Left ventricle myocardium superior (tissue), 1 donor: ENCODE measurements around the gene EFNB3. TPM values are rescaled to one million over a fixed set of nuclear protein-coding genes. Genes with fewer than 3 reads are reported as not detected.

Experiments used
- ATAC-seq: fragments of 200-7000 bp; cut with Tn5 transposase; one replicate; pipeline ENCODE4 v1.9.1; 2020; ENCODE audit warnings: mild to moderate bottlenecking, moderate library complexity
- DNase-seq: peaks from one replicate; pipeline ENCODE4 v3.0.0-alpha.2; 2020
- intact Hi-C: fragments of 100-400 bp; cut with micrococcal nuclease; formaldehyde crosslinking; loops from one replicate; pipeline ENCODE4 v1.11.0; 2022
- total RNA-seq: library from RNA; stranded (reverse); fragmentation: NEBNext Ultra II Directional; extraction: Animal tissue kit (Norgen Biotek cat#: 25700); gene quantifications from one replicate; pipeline ENCODE4 v1.2.1, GENCODE V29; 2021
- donor health status: DM: no; HTN: yes; CAD: no; lungs with severe emphysema.

The EFNB3 gene
- total RNA-seq, 1 donor from 2014 or later, result 0.25 TPM

- ATAC-seq (no peak), DNase-seq (no peak)
- intact Hi-C loops, result no loop called here
Observed at GRCh38 chr17:7715936-7716886, 11.2 kb downstream of the EFNB3 start.

- intact Hi-C loops, result no loop called here
- peak; percentile 94 for ATAC-seq
- DNase-seq, result peak; percentile 81
Observed at GRCh38 chr17:7716901-7717755, 12.1 kb downstream of the EFNB3 start, which contains the start of gene DNAH2. TSS of gene DNAH2 (plus strand) at chr17:7717744. CDS start at chr17:7719735, 1,991 bp downstream.

GRCh38 chr17:7717756-7718350 lies 12.9 kb downstream of the EFNB3 start:
- intact Hi-C loops, result no loop called here
- DNase-seq (no peak), ATAC-seq (no peak)

- ATAC-seq (no peak), DNase-seq (no peak)
- intact Hi-C loops, result no loop called here
Observed at GRCh38 chr17:7719661-7720060, 14.7 kb downstream of the EFNB3 start.

GRCh38 chr17:7720125-7720524 lies 15.1 kb downstream of the EFNB3 start:
- ATAC-seq (no peak), DNase-seq (no peak)
- intact Hi-C loops, result no loop called here

- DNase-seq (no peak), ATAC-seq (no peak)
- intact Hi-C loops, result no loop called here
Observed at GRCh38 chr17:7721612-7722011, 16.6 kb downstream of the EFNB3 start.

GRCh38 chr17:7727886-7728285 lies 22.9 kb downstream of the EFNB3 start:
- intact Hi-C loops, result no loop called here
- ATAC-seq (no peak), DNase-seq (no peak)

- no peak for DNase-seq
- intact Hi-C loops, result loop anchor here (10.0 kb wide), 1 partner anchor 135 kb away; no protein-coding TSS in a partner anchor
- no peak for ATAC-seq
Observed at GRCh38 chr17:7729816-7730215, 24.8 kb downstream of the EFNB3 start.

- DNase-seq (no peak), ATAC-seq (no peak)
- intact Hi-C loops, result loop anchor here (10.0 kb wide), 1 partner anchor 132 kb away; no protein-coding TSS in a partner anchor
Observed at GRCh38 chr17:7732981-7733539, 28.1 kb downstream of the EFNB3 start.

- DNase-seq, result no peak
- intact Hi-C loops, result loop anchor here (10.0 kb wide), 1 partner anchor 127 kb away; no protein-coding TSS in a partner anchor
- no peak for ATAC-seq
Observed at GRCh38 chr17:7737601-7738000, 32.6 kb downstream of the EFNB3 start.

GRCh38 chr17:7739746-7740145 lies 34.7 kb downstream of the EFNB3 start:
- DNase-seq, result no peak
- ATAC-seq, result no peak
- intact Hi-C loops, result loop anchor here (10.0 kb wide), 1 partner anchor 125 kb away; no protein-coding TSS in a partner anchor

- ATAC-seq (no peak), DNase-seq (peak; percentile 48)
- intact Hi-C loops, result no loop called here
Observed at GRCh38 chr17:7740481-7741001, 35.5 kb downstream of the EFNB3 start.

GRCh38 chr17:7742729-7743128 lies 37.7 kb downstream of the EFNB3 start:
- DNase-seq (no peak), ATAC-seq (no peak)
- intact Hi-C loops, result no loop called here

GRCh38 chr17:7744416-7744815 lies 39.4 kb downstream of the EFNB3 start:
- intact Hi-C loops, result no loop called here
- ATAC-seq (no peak), DNase-seq (no peak)

- intact Hi-C loops, result no loop called here
- DNase-seq (no peak), ATAC-seq (no peak)
Observed at GRCh38 chr17:7745748-7746470, 40.9 kb downstream of the EFNB3 start.

- DNase-seq (no peak), ATAC-seq (no peak)
- intact Hi-C loops, result no loop called here
Observed at GRCh38 chr17:7747635-7748071, 42.7 kb downstream of the EFNB3 start.

- intact Hi-C loops, result no loop called here
- ATAC-seq (peak; percentile 57), DNase-seq (no peak)
Observed at GRCh38 chr17:7748076-7748775, 43.2 kb downstream of the EFNB3 start.
